Coronary artery (tissue), 2 donors: ENCODE measurements around the gene COL27A1.
A peak's percentile ranks its signal among the peaks of the same experiment; 100 is the strongest.

Source experiments
- DNase-seq: peaks from one replicate; pipeline ENCODE4 v3.0.0-alpha.2; 2017; ENCODE audit warnings: low spot score
- H3K27ac ChIP-seq, 2 donors: fragments of 200-600 bp; sonication (generic); one replicate each; pipeline ENCODE4 v1.5.1; 2016 to 2019
- H3K4me3 ChIP-seq: fragments of 200-600 bp; sonication (generic); 2 replicates; pipeline ENCODE4 v1.5.1; 2016; ENCODE audit warnings: mild to moderate bottlenecking, moderate library complexity
- TF ChIP-seq, protein P1 (sequence below): fragments of 200-600 bp; sonication (generic); IDR thresholded peaks from one replicate; pipeline ENCODE4 v1.5.1; 2019; ENCODE audit warnings: antibody characterized with exemption

Gene COL27A1

DNA sequence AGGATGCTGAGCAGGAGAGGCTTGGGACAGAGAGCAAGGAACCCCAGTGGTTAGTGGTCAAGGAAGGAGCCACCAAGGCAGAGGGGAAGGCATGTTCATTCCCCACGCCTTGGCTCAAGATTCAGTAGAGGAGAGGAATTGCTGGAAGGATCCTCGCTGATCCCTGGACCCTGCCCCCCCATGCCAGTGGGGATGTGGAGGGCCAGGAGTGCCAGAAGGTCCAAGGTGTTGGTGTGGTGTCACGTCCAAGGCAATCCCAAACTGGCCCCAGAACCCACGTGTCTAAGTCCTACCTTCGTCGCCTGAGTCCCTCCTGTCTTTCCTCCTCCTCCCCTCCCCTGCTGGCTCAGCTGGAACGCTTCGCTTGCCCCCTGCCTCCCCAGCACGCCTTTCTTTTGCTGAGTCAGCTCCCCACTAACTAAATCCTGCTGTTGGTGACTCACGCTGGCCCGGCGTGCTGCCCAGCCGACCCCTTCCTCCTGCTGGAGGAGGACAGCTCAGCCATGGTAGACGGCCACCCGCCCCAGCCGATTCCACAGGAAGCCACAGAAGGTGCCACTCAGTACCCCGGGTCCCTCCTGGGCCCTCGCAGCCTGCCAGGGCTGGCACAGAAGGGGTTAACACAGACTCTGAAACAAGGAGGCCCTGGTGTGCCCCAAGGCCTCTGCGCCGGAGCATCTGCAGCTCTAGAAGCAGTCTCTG lies 130.0 kb downstream of the COL27A1 start:
- TF ChIP-seq, protein P1, sequence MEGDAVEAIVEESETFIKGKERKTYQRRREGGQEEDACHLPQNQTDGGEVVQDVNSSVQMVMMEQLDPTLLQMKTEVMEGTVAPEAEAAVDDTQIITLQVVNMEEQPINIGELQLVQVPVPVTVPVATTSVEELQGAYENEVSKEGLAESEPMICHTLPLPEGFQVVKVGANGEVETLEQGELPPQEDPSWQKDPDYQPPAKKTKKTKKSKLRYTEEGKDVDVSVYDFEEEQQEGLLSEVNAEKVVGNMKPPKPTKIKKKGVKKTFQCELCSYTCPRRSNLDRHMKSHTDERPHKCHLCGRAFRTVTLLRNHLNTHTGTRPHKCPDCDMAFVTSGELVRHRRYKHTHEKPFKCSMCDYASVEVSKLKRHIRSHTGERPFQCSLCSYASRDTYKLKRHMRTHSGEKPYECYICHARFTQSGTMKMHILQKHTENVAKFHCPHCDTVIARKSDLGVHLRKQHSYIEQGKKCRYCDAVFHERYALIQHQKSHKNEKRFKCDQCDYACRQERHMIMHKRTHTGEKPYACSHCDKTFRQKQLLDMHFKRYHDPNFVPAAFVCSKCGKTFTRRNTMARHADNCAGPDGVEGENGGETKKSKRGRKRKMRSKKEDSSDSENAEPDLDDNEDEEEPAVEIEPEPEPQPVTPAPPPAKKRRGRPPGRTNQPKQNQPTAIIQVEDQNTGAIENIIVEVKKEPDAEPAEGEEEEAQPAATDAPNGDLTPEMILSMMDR: no peak
- no peak overlapping the region for H3K4me3 ChIP-seq
- DNase-seq: peak; percentile 78
- no peak overlapping the region for H3K27ac ChIP-seq

DNA sequence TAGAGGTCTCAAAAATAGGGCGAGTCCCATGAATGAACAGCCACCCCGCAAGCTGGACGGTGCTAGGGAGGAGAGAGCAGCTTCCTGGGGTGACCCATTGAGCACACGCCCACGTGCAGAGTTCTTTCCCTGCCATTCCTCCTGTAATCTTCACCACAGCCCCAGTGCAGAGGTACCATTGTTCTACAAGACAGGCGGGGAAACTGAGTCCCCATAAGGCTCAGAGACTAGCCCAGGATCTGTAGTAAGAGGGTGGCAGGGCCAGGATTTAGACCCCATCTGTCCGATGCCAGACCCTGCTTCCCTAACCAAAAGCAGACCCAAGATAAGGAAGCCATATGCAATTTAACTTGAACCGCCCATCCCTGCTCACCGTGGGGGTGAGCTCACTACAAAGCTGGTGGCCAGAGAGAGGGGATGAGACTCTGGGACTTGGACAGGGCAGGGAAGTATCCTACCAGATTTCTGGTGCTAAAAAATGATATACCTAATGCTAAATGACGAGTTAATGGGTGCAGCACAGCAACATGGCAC lies 130.9 kb downstream of the COL27A1 start:
- peak; percentile 53 for DNase-seq
- no peak overlapping the region for H3K27ac ChIP-seq
- TF ChIP-seq, protein P1: no peak
- no peak overlapping the region for H3K4me3 ChIP-seq

DNA sequence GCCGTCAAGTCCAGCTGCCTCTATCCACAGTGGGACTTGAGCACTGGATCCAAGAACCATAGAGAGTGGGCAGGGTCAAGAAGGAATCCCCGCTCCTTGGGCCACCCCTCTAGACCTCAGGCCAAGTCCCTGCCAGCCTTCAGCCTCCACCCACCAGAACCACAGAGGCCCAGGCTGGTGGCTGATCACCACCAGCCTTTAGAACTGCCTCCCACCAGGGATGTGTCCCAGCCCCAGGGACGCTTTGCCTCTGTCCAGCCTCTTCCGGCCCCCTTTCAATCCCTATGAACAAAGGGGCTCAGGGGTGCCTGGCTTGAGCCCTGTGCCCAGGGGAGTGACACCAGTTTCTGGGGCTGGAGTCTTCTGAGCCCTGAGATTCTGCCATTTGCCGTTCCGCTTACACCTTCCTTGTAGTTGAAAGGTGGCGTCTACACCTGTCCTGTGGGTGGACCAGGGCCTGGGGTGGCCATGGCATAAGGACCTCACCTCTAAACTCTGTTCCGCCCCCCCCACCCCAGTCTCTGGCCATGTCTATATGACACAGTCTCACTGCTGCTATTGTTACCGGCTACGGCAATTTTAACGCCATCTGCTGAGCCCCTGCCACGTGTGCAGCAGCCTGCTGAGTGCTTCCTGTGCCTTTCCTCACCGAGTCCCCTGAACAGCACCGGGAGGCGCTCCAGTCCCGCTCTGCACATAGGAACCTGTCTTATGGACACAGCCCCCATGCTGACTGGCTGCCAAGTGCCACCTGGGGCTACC lies 131.8 kb downstream of the COL27A1 start:
- peak; percentile 56 for DNase-seq
- TF ChIP-seq, protein P1: no peak
- no peak overlapping the region for H3K27ac ChIP-seq
- no peak overlapping the region for H3K4me3 ChIP-seq

DNA sequence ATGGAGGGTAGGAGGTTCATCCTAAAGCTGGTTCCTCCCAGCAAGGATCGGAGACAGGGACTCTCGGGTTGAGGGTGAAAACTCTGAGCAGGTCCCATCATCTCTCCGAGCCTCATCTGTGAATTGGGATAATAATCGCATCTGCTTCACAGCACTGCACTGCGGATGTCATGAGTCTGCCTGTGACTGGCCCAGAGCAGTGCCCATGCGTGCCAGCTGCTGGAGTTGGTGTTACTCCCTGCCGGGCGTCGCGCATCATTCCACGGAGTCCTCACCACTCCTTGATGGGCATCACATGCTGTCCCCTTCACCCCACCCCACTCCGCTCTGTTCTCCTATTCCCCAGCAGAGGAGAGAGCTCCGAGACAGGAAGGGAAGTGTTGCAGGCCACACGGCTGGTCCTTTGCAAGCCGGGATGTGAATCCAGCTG lies 132.4 kb downstream of the COL27A1 start:
- no peak overlapping the region for H3K4me3 ChIP-seq
- TF ChIP-seq, protein P1: no peak
- H3K27ac ChIP-seq: peak overlapping the region in 1 of 2 donors; percentile 33
- peak; percentile 71 for DNase-seq

DNA sequence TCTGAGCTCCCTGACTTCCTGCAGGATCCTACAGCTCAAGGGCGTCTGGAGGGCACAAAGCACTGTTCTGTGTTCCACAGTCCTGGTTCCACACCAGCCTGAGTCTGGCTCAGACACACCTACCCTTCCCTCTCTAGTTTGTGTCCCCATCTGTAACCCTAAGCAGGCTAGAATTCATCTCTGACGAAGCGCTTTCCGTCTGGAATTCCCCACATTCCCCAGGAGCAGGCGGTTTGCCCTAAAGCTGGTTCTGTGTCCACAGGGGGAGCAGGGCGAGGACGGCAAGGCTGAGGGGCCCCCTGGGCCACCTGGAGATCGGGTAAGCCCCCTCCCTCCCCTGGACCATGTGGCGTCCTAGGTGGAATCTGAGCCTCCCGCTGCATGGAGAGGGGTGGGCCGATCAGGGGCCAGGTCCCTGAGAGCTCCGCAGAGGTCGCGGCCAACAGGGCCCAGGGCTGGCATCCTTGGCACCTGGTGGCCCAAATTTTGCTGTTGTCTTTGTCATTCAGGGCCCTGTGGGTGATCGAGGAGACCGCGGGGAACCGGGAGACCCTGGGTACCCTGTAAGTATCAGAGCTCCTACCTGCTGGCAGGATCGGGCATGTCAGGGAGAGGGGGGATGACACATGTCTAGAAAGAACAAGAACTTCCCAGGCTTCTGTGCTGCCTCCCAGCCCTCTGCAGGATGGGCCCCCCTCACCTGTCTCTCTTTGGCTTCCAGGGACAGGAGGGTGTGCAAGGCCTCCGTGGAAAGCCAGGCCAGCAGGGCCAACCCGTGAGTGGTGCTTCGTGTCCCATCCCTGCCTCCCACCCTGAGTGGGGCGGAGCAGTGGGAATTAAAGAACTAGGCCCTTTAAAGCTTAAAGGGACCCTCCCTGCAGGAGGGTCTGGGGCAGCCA lies 133.1 kb downstream of the COL27A1 start:
- Histone ChIP-seq H3K27ac (peak overlapping the region in 1 of 2 donors; percentile 33), H3K4me3 (no peak overlapping the region)
- peak; percentile 62 for DNase-seq
- TF ChIP-seq, protein P1: no peak

DNA sequence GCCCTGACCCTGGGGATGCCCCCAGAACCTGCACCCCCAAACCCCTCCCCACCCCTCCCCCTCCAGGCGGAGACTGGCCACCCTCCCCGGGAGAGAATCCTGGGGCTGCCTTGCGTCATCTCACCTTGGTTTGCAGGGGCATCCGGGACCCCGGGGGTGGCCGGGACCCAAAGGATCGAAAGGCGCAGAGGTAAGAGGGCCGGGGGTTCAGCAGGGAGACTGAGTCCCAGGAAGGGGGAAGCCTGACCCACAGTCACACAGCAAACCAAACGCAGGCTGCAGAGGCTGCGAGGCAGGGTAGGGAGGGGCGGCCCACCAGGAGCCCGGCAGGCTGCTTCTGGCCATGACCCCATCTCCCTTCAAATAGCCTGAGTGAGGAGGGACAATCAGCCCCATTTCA lies 133.8 kb downstream of the COL27A1 start:
- TF ChIP-seq, protein P1: no peak
- peak; percentile 67 for DNase-seq

More for the DNA sequence above, 133.8 kb downstream of the COL27A1 start:
- H3K27ac ChIP-seq: no peak overlapping the region
- H3K4me3 ChIP-seq: no peak overlapping the region
